Stimulated activated CD4-positive, alpha-beta T cell treated with anti-CD3 and anti-CD28 coated beads, TNF-alpha, amount 100 ng/mL, for 4 hours (primary cell): ENCODE data around the gene ZBTB45.

Source experiments
- DNase-seq, 3 experiments: peaks; one replicate each; pipeline ENCODE4 v3.0.0-alpha.2; 2020; ENCODE audit warnings: low read depth in 3 of 3

ZBTB45 gene

DNA sequence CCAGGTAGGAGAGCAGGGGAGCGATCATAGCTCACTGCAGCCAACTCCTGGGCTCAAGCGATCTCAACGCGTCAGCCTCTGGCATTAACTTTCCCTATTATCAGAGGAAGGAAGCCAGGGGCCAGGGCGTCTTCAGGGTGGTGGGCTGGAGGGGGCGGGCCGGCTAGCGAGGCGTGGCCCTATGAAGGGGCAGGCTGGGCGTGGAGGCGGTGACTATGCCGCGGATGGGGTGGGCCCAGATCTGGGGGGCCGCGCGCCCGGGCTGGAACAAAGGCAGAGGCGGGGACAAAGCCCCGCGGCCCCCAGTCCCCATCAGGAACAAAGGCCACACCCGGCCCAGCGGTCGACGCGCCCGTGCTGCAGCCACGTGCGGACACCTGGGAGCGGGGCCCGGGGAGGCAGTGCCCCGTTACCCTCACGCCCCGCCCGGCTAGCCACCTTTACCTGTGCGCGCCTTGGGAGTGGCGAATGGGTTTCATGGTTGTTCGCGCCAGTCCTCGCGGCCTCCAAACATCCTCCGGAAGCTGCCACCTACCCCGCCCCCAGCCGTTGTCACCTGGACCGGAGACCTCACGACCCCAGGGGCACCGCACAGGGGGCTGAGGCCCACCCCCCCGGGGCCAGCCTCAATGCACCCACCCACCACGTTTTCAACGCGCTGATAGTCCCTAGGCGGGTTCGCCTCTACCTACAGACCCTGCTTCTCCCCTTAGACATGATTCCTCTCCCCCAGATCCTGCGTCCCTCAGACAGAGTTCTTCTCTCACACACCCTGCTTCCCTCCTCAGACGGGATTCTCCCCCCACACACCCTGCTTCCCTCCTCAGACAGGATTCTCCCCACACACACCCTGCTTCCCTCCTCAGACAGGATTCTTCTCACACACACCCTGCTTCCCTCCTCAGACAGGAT, 18.9 kb upstream of the ZBTB45 start:
- DNase-seq: no peak

DNA sequence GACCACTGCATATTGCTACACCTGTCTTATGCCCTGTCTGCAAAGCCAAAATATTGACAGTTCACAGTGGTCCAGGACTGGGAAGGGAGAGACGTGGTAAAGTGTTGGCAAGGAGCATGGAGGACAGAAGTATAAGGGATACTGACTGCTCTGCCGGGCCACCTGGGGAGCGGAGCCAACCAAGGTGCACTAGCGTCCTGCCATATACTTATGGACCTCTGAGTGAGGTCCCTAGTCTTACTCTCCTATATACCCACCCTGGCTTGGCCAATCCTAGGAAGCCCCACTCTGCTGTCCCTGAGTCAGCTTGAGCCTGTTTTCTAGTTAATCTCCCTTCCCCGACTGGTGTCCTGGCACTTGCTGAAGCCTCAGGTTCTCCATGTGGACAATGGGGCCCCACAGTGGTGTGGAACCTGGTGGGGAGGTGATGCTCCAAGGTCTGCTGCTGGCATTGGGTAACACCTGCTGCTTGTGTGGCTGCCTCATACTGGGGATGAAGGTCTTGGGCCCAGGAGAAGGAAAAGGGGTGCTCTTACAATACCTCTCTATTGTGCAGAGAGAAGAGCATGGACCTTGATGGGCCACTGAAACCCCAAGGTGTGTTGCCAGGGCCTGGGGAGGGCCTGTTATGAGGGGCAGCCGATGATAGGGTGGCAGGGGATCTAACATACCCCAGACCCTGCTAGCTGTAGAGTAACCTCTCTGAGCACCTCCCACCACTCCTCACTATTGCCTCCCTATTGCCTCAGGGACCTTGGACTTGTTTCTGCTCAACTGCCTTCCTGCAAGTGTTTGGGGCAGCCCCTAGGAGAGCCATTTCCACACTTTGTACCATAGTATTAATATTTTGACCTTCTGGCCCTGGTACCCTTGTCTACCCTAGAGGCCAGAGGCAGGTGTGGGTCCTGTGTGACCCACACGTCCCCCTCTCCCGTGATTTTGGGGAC, 17.5 kb upstream of the ZBTB45 start:
- DNase-seq: no peak

DNA sequence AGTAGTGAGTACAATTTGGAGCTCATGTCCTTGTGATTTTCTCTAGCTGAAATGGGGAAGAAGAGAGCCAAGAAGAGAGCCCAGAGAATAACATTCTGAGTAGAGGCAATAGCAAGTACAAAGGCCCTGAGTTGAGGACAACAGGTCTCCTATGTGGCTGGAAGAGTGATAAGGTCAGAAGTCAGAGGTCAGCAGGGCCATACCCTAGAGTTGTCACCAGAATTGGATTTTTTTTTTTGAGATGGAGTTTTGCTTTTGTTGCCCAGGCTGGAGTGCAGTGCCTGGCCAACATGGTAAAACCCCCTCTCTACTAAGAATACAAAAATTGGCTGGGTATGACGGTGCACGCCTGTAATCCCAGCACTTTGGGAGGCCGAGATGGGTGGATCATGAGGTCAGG, 16.2 kb upstream of the ZBTB45 start:
- DNase-seq: no peak

DNA sequence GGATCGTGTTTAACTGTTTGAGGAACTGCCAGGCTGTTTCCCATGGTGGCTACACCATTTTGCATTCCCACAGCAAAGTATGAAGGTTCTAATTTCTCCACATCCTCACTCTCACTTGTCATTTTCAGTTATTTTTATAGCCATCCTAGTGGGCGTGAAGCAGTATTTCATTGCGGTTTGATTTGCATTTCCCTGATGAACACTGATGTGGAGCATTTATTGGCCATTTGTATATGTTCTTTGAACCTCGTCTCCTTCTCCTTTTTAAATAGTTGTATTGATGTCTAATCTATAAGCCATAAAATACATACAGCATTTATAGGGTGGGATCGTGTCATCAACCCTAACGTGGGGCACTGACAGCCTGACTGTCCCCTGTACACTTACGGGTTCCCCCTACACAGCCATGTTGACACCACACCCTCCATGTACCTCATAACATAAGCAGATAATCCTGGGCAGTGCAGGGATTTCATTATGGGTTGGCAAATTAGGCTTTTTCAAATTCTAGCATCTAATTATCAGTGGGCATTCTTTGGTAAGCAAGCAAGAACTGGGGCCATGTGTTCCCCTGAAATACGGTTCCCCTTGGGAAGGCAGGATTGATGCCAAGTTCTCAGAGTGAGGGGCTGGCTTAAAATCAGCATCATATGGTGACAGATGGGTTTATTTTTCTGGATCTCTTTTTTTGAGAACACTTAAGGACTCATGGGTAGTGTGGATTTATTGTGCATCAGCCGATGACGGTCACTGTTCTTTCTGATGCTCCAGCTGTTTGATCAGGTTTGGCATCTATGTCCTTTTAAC, 11.6 kb upstream of the ZBTB45 start:
- DNase-seq: no peak

DNA sequence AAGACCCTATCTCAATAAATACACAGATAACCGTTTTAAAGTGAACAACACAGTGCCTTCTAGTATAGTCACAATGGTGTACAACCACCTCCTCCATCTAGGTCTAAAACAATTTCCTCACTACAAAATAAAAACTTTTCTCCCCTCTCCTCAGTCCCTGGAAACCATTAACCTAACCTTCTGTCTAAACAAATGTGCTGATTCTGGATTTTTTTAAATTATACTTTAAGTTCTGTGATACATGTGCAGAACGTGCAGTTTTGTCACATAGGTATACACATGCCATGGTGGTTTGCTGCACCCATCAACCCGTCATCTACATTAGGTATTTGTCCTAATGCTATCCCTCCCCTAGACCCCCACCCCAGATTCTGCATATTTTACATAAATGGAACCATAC, 9.8 kb upstream of the ZBTB45 start:
- DNase-seq: no peak

DNA sequence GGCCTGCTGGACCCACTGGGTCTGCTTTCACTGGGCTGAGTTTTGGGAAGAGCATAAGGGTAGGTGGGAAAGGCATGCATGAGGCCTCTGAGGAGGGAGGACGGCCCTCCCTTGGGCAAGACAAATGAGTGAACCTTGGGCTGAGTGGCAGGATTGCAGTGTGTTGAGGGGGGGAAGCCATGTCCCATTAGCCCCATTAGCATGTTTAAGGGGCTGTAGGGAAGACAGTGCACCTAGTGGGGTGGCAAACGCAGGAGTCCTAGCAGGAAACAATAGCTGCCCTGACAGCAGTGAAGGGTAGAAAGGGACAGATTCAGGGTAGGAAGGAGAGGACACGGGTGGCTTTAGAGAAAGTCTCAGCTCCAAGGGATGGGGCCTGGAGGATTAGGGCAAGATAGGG, 3.1 kb upstream of the ZBTB45 start:
- DNase-seq: no peak

DNA sequence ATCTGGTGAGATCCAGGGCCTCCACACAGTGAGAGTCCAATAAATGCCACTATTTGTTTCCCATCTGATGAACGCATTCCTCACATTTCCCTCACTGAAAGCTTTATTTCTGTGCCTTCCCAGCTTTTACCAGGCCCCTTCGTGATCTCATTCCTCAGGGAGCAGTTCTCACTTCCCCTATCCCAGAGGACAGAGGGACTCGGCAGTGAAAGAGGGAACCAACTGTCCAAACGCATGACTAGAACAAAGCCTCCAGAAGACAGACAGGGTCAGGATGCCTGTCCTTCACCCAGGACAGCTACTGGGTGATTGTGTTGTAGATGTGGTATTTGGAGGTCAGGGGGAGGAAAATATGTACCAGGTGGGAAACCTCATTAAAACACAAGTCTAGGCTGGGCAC, 2.0 kb upstream of the ZBTB45 start:
- DNase-seq: no peak

DNA sequence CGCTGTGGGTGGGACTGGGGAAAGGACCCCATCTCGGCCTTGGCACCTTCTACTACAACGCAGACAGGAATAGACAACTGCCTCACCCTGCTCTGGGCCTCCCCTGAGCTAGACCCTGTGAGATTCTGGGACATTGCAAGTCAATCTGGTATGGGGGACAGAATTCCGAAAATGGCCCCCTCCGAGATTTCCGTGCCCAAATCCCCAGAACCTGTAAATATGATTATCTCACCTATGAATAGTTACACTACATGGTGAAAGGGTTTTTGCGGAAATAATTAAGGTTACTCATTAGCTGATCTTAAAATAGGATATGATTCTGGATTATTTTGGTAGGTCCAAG, 618 bp upstream of the ZBTB45 start:
- DNase-seq: no peak

DNA sequence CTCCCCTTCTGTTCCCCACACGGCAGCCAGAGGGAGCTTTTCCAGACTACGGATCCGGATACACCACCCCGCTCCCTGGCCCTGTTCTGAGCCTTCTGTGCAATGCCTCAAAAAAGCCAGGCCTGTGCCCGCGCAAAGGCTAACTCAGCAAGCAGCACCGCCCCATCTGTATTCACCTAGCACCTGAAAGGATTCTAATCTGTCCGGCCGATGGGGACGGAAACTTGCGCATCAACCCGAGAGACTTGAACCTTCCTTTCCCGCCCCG, 589 bp downstream of the ZBTB45 start:
- DNase-seq: no peak

DNA sequence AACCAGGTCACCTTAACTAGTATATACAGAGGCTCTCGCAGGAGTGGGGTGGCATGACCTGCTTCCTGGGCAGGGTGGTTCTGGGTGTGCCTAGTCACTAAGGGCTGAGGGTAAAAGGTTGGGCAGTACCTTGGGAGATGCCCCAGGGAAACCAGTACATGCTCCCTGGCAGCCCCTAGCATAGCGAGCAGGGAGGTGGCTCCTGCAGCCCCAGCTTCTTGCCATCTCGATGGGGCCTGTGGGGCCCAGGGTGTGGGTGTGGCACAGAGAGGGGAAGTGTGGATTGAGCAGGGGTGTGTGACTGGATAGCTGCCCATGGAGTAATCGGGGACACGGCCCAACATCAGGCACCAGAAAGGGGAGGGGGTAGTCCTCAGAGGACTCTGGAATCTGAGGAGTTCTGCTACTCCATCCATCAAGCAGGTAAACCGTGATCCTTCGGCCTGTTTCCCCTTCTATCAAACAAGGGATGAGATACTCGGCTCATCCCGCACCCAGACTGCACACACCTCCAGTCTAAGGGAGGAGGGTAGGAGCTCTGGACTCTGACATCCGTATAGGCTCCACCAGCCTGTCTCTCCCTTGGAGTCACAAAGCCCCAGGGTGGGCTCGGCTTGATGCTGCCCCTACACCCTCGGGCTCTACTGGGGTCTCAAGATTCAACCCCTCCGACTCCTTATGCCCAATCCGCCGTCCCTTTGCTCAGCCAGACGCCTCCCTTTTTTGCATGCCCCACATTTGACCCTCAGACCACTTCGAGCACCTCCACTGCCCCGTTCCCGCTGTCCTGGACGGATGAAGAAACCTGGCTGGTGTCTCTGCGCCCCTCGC, 1.1 kb downstream of the ZBTB45 start:
- no peak for DNase-seq

DNA sequence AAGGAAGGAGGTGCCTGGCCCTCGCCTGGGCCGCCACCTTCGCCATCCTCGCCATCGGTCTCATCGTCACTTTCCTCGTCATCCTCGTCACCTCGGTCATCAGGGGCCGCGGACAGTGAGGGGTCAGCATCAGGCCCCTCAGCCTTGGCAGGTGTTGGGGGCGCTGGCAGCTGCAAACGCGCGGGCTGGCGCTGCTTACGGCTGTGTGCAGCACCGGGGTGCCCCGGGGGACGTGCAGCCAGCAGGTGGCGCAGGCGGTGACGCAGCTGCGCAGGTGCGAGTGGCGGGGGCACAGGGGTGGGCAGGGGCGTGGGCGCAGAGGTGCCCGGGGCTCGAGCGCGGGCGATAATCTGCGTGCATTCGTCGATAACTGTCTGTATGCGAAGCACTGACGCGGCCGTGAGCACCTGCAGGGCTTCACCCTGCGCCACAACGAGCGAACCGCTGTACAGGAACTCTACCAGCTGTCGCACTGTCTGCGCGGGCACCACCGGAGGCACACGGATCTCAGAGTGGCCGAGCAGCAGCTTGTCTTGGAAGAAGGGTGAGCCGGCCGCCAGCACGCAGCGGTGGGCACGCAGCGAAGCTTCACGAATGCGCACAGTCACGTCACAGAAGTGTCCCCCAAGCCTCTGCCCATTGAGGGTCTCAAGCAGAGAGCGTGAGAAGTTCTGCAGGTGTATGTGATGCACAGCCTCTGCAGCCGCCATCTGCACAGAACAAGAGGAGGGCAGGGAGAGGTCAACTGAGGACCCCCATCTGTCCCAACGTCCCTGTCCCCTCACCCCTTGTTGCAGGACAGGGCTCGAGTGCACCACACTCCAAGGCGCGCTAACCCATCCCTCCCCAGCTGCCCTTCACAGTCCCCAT, 2.4 kb downstream of the ZBTB45 start:
- no peak for DNase-seq

DNA sequence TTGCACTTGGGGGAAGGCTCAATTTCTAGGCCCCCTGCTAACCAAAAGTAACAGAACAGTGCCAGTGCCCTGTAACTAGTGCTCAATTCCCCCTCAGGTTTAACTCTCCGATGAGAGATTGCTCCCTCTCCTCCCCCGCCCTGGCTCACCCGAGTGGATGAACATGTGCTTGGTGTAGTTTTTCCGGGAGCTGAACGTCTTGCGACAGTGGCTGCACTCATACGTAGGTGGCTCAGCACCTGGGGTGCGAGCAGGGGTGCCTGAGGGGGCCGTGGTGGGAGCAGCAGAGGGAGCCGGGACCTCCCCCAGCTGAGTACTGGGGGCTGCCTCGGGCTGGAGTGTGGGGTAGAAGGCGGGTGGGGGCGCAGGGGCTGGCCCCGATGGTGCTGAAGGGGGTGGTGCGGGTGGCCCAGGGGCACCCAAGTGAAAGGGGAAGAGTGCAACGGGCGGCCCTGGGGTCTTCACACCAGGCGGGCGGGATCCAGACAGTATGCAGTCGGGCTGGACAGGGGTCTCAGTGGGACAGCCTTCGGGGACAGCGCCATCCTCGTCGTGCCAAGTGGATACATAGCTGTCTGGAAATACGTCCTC, 3.3 kb downstream of the ZBTB45 start:
- no peak for DNase-seq

DNA sequence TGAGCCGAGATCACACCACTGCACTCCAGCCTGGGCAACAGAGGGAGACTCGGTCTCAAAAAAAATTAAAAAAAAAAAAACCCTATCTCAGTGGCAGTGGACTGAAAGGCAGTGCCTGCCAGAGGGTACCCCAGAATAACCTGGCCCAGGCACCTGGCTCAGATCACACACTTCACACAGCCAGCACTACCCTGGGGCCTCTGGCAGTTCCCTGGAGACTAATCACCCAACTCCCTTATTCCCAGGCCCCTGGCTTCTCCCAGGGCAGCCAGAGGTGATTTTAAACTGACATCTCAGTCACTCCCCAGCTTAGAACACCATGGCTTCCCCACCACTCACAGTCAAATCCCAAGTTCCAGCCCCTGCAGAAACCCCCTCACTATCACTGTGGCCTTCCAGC, 4.4 kb downstream of the ZBTB45 start:
- DNase-seq: no peak

DNA sequence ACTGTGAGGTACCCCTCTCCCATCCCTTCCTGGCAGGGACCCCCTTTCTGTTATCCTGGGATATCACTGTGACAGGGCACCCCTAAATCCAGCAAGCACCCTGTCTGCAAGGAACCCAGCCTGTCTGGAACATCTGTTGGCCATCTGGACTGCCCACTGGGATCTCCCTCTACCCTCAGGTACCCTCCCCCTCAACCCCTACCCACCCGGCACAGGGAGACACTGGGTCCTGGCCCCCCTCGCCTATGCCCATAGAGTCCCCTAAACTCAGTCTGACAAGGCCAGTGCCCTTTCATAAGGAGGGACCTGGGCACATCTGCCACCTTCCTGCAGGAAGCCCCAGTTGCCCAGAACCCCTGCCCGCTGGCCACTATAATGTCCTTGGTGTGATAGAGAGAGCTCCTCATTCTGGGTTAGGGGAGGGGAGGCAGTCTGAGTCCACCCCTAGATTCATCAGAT, 5.0 kb downstream of the ZBTB45 start:
- no peak for DNase-seq

DNA sequence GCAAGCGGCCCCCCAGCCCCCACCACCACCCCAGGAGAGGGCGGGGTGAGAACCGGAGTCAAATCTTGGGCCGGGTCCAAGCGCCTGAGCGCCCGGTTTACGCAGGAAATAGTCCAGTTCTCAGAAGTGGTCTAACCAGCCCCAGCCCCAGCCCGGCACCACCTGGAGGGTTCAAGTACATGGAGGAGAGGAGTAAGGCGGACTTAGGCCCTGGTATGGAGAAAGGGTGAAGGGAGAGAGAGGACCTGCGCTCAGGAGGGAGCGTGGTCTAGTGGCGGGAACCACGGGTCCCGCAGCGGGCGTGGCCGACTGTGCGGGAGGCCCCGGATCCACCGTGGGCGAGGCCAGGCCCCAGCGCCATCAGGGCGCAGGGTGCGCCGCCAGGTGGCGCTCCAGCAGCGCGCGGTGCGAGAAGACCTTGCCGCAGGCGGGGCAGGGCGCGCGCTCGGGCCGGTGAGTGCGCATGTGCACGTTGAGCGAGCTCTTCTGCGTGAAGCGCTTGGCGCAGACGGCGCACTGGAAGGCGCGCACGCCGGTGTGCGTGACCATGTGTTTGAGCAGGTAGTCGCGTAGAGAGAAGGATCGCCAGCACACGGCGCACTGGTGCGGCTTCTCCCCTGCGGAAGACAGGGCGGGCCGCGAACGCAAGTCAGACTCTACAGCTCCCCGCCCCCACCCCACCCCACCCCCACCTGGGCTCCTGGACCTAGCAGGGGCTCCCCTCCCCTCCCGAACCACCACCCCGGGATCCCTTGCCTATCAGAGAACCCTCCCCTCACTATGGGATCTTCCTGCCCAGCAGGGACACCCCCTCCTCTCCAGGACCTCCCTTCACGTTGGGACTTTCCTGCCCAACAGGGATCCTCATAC, 5.7 kb downstream of the ZBTB45 start:
- DNase-seq: peak; percentile 88 to 93 (median 88)

DNA sequence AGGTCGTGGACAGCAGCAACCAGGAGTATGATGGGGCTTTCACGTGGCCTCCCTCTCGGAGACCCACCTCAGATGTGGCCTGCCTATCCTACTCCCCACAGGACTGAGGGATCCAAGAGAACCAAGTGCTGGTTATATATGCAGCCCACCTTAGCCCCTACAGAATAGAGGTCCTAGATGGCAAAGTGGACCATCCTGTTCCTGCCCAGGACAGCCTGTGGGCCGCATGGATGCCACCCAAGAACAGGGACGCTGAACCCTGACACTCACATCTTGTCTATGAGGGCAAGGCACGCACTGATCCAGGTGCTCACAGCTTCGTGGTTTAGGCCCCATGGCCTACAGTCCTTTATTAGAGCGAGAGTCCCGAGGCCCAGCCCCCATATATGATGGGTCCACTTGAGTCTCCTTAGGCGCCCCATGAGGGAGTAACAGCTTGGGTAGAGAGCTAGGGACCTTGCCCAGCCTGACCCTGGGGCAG, 6.4 kb downstream of the ZBTB45 start:
- no peak for DNase-seq

DNA sequence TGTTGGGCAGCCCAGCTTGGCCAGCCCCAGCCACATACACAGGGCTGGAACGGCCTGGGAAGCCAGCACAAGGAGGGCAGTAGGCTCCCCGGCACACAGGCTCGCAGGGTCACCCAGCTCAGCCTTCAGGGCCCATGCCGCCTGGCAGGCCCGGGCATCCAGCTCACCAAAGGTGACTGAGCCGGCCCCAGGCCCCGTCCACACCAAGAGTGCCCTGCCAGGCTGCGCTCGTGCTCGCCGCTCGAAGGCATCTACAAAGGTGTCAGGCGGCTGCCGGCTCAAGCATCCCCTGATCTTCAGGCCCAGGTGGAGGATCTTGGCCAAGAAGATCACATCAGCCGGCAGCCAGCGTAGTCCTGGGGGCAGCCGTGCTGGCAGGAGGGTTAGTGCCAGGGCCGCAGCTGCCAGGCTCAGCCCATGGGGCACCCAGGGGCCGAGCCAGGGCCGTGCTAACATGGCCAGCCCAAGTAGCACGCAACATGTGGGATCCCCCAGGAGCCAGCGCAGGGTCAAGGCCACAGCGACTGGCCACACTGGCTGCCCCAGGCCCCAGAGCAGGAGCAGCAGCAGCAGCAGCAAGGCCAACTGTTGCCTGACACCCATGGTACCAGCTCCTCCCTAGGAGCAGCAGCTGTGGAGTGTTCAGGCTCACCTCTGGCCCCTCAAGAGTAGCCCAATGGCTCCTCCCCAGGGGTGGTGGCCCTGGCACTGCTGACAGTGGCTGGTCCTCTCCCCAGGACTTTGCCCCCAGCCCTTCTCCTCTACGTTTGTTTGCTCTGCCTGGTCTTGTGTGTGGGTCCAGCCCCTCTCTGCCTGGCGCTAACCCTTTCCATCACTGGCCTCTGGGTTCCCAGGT, 8.0 kb downstream of the ZBTB45 start, which contains the start of gene SLC27A5:
SLC27A5 (minus strand) TSS at position 640 of the 856 bp plus-strand sequence; CDS start at position 603, 37 bp downstream.
- no peak for DNase-seq
